ENCODE results near the gene SUN1.

SUN1 gene

GRCh38 chr7:851204-851603, 18.9 kb downstream of the SUN1 start:
- TF ChIP-seq CTCF (IDR thresholded peaks at IDR 0.05): no peak

GRCh38 chr7:853366-854117, 21.3 kb downstream of the SUN1 start:
- TF ChIP-seq CTCF (IDR thresholded peaks at IDR 0.05): no peak

- TF ChIP-seq CTCF (IDR thresholded peaks at IDR 0.05): no peak
Observed at GRCh38 chr7:854118-854775, 22.0 kb downstream of the SUN1 start.

DNA sequence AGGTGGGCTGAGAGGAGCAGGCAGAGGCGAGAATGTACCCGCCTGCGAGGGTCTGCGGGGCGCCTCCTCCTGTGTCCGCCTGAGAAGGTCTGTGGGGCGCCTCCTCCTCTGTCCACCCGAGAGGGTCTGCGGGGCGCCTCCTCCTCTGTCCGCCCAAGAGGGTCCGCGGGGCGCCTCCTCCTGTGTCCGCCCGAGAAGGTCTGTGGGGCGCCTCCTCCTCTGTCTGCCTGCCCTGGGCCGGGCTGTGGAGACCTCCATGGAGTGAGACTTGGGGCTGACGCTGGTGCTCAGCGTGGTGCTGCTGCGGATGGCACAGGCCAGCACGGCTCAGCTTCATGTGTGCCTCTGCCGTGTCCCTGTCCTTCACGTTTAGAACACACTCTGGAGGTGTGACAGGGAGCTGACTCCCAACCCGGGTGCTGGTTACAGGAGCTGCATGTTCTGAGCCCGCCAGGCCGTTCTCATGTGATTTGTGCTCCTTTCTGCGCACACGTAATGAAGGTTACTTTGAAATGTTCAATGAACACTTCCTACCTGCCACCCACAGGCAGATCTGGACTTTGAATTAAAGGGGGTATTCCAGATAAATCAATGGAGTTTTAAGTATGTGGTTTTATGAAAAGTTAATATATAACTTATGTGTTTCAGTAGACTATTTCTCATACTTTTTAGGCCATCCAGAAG, 23.6 kb downstream of the SUN1 start:
- no peak for TF ChIP-seq CTCF (IDR thresholded peaks at IDR 0.05)

DNA sequence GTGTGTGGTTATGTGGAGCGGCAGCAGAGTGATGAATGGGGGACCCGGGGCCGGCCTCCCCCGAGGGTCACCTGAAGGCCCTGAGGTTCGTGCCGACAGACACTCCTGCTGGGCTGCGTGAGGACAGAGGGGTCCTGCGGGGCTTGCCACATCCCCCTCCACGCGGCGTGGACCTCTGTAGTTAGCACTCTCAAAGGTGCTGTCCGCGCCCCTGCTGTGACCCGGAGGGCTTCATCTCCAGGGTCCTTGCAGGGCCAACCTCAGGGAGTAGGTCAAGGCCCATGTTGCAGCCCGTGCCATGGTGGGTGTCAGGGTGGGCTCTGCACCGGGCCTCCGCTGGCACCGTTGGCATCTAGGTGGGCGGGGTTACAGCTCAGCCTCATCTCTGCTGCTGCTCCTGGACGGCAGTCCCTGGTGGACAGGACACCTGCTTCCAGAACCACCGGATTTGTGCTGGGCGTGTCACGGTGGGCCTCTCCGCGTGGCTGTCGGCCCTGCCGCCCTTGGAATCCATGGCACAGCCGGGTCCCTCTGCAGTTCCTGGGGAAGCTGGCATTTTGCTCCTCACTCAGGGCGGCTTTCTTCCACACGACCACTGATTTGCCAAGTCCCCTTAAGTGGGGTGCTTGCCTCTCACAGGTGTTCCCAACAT, 24.3 kb downstream of the SUN1 start:
- TF ChIP-seq CTCF (IDR thresholded peaks at IDR 0.05): no peak

DNA sequence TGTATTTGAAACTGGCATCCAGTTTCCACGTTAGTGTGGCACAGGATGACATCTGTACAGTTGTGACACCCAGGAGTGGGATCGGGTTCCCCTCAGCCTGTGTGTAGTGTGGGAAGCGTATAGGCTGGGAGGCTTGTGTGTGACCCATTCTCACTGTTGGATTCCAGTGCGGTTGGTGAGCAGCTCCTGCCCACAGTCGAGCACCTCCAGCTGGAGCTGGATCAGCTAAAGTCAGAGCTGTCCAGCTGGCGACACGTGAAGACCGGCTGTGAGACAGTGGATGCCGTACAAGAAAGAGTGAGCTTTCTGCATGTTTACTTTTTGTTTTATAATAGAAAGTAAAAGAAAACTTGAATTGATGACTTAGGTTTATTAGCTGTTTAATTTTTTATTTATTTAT, 25.4 kb downstream of the SUN1 start:
- no peak for TF ChIP-seq CTCF (IDR thresholded peaks at IDR 0.05)

DNA sequence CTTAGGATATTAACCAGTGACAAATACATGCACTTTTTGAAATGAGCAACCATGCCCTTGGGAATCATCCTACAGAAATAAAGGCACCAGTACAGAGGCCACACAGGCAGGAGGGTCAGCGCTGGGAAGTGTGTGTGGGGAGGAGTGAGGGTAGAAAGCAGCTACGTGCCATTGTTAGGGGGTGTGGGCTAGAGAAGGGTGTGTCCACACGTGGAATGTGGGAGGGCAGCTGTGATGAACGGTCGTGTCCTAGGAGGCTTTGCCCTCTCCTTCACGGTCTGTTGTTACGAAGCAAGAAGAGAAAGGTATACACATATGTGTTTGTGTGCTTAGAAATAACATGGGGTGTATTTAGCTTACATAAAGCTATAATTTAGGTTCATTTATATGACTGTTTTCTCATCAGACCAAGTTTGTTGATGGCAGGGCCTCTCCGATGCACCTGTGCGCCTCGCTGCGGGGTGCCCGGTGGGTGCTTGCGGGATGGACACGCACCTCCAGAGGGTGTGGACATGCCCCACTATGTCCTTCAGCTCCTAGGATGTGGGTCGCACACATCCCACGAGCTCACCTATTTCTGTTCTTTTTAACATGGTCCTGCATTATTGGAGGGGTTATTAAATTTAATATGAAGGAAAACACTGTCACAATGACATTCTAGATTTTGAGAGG, 27.2 kb downstream of the SUN1 start:
- TF ChIP-seq CTCF (IDR thresholded peaks at IDR 0.05): no peak

All from LNCAP (cell line).